HepG2 (cell line): ENCODE measurements around the gene RAB15. TPM values are rescaled to one million over a fixed set of nuclear protein-coding genes. Genes with fewer than 3 reads are reported as not detected.
A peak's percentile ranks its signal among the peaks of the same experiment; 100 is the strongest.

Experiments
- AKAP8 ChIP-seq: sonication (generic); formaldehyde crosslinking; IDR thresholded peaks from 2 replicates; pipeline ENCODE4 v1.5.1; 2020; ENCODE audit warnings: mild to moderate bottlenecking, missing genetic modification reagents
- BCL6 ChIP-seq: IDR thresholded peaks from 2 replicates; pipeline ENCODE4 v1.6.1; 2016; ENCODE audit warnings: missing genetic modification reagents, missing compliant biosample characterization
- CEBPB ChIP-seq: IDR thresholded peaks from 2 replicates; pipeline ENCODE4 v1.6.1; 2011; ENCODE audit warnings: low read depth, low read length, improper control_type of control experiment, borderline replicate concordance
- MEIS2 ChIP-seq: sonication (generic); formaldehyde crosslinking; IDR thresholded peaks from 2 replicates; pipeline ENCODE4 v1.9.0; 2021; ENCODE audit warnings: mild to moderate bottlenecking, missing genetic modification reagents
- NFRKB ChIP-seq: fragments of 450-650 bp; IDR thresholded peaks from 2 replicates; pipeline ENCODE4 v1.6.1; 2017
- NFYB ChIP-seq: sonication (generic); formaldehyde crosslinking; IDR thresholded peaks from 2 replicates; pipeline ENCODE4 v1.4.0; 2020; ENCODE audit warnings: missing genetic modification reagents
- NRL ChIP-seq: sonication (generic); formaldehyde crosslinking; IDR thresholded peaks from 2 replicates; pipeline ENCODE4 v1.5.0; 2020; ENCODE audit warnings: missing genetic modification reagents, mild to moderate bottlenecking, moderate library complexity, borderline replicate concordance
- PAX8 ChIP-seq: sonication (generic); formaldehyde crosslinking; IDR thresholded peaks from 2 replicates; pipeline ENCODE4 v1.8.0; 2022; ENCODE audit warnings: mild to moderate bottlenecking, missing genetic modification reagents, borderline replicate concordance
- PHB2 ChIP-seq: fragments of 450-650 bp; IDR thresholded peaks from 2 replicates; pipeline ENCODE4 v1.6.1; 2018; ENCODE audit not compliant: partially characterized antibody
- RXRB ChIP-seq: IDR thresholded peaks from 2 replicates; pipeline ENCODE4 v1.6.1; 2016; ENCODE audit warnings: borderline replicate concordance, missing genetic modification reagents, missing compliant biosample characterization
- SOX6 ChIP-seq, 2 experiments: fragments of 450-650 bp in 1 of 2; sonication (generic) in 1 of 2; formaldehyde crosslinking in 1 of 2; IDR thresholded peaks; 2 replicates each; pipeline versions ENCODE4 v1.4.0 to v1.6.1; 2017 to 2020; ENCODE audit warnings: antibody characterized with exemption in 1 of 2, mild to moderate bottlenecking in 1 of 2, missing genetic modification reagents in 1 of 2
- TBX2 ChIP-seq: sonication (generic); formaldehyde crosslinking; IDR thresholded peaks from 2 replicates; pipeline ENCODE4 v1.5.0; 2020; ENCODE audit warnings: missing genetic modification reagents, mild to moderate bottlenecking, borderline replicate concordance
- TEAD2 ChIP-seq: sonication (generic); formaldehyde crosslinking; IDR thresholded peaks from 2 replicates; pipeline ENCODE4 v1.9.0; 2021; ENCODE audit warnings: missing genetic modification reagents
- ZBTB39 ChIP-seq: sonication (generic); formaldehyde crosslinking; IDR thresholded peaks from 2 replicates; pipeline ENCODE4 v1.5.0; 2020; ENCODE audit warnings: missing genetic modification reagents
- ZNF160 ChIP-seq: sonication (generic); formaldehyde crosslinking; IDR thresholded peaks from 2 replicates; pipeline ENCODE4 v1.8.0; 2022; ENCODE audit warnings: mild to moderate bottlenecking, inconsistent platforms, missing genetic modification reagents
- ZNF383 ChIP-seq: sonication (generic); formaldehyde crosslinking; IDR thresholded peaks from 2 replicates; pipeline ENCODE4 v1.4.0; 2020; ENCODE audit warnings: missing genetic modification reagents, mild to moderate bottlenecking, borderline replicate concordance
- ZNF674 ChIP-seq: sonication (generic); formaldehyde crosslinking; IDR thresholded peaks from 2 replicates; pipeline ENCODE4 v1.5.0; 2020; ENCODE audit warnings: low read depth, mild to moderate bottlenecking, missing genetic modification reagents
- ZNF850 ChIP-seq: sonication (generic); formaldehyde crosslinking; conservative IDR thresholded peaks from 2 replicates; pipeline ENCODE4 v1.9.0; 2021; ENCODE audit warnings: mild to moderate bottlenecking, missing genetic modification reagents
- polyA plus RNA-seq, 8 experiments: library from polyadenylated mRNA; depleted of rRNA in 3 of 8; stranded (reverse) in 7 of 8; unstranded in 1 of 8; fragments of >200 nt; fragmentation: Illumina TruSeq in 4 of 8; extraction: Trizol in 4 of 8; gene quantifications; 2 replicates each; pipeline versions ENCODE4 v1.2.1 to v1.2.3, GENCODE V29; 2011 to 2016; ENCODE audit warnings: low read depth in 4 of 8, missing spikeins in 1 of 8, mixed read lengths in 1 of 8; ENCODE audit not compliant: insufficient read depth in 1 of 8
- total RNA-seq, 5 experiments: library from RNA; depleted of rRNA; stranded (reverse); fragments of >200 nt; fragmentation: Illumina TruSeq; extraction: Trizol; gene quantifications; 2 replicates each; pipeline ENCODE4 v1.2.3, GENCODE V29; 2016; ENCODE audit warnings: low read depth in 1 of 5
- TF ChIP-seq, protein P1 (sequence below): IDR thresholded peaks from 2 replicates; pipeline ENCODE4 v1.6.1; 2016; ENCODE audit warnings: mild to moderate bottlenecking, missing biosample characterization, missing genetic modification reagents
- TF ChIP-seq, protein P2 (sequence below): sonication (generic); formaldehyde crosslinking; IDR thresholded peaks from 2 replicates; pipeline ENCODE4 v1.8.0; 2022; ENCODE audit warnings: mild to moderate bottlenecking, missing genetic modification reagents, moderate library complexity
- TF ChIP-seq, protein P3 (sequence below): sonication (generic); formaldehyde crosslinking; IDR thresholded peaks from 2 replicates; pipeline ENCODE4 v1.5.0; 2020; ENCODE audit warnings: mild to moderate bottlenecking, missing genetic modification reagents, moderate library complexity
- TF ChIP-seq, protein P4 (sequence below): sonication (generic); formaldehyde crosslinking; IDR thresholded peaks from 2 replicates; pipeline ENCODE4 v1.4.0; 2020; ENCODE audit warnings: missing genetic modification reagents, borderline replicate concordance

Gene RAB15
- total and polyA plus RNA-seq, 2 of the 13 experiments (the other 11 are each of a cell fraction or from before 2014, with no cell fraction given): 7.4 to 18.5 TPM

- TF ChIP-seq ZNF674 (CRISPR knock-in tag) (no peak), RXRB (CRISPR knock-in tag) (0 out of 2 replicates have a peak, but pooled peaks have one; percentile 20), MEIS2 (CRISPR knock-in tag) (no peak), TBX2 (CRISPR knock-in tag) (peak; percentile 36; the same call in 1 of the 2 replicates), CEBPB (no peak), PAX8 (no peak), ZBTB39 (no peak), SOX6 (IDR thresholded peaks at IDR 0.05) (no peak), SOX6 (CRISPR knock-in tag; IDR thresholded peaks at IDR 0.05) (peak; percentile 50; the same call in 1 of the 2 replicates), ZNF383 (CRISPR knock-in tag) (no peak), ZNF160 (no peak), NFRKB (no peak), AKAP8 (no peak), PHB2 (no peak), BCL6 (CRISPR knock-in tag) (0 out of 2 replicates have a peak, but pooled peaks have one; percentile 20), ZNF850 (CRISPR knock-in tag) (no peak), TEAD2 (CRISPR knock-in tag) (no peak), NRL (CRISPR knock-in tag) (peak; percentile 50; the same call in 1 of the 2 replicates), NFYB (CRISPR knock-in tag) (no peak)
- TF ChIP-seq, protein P1, sequence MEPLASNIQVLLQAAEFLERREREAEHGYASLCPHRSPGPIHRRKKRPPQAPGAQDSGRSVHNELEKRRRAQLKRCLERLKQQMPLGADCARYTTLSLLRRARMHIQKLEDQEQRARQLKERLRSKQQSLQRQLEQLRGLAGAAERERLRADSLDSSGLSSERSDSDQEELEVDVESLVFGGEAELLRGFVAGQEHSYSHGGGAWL (CRISPR knock-in tag): no peak
- TF ChIP-seq, protein P2, sequence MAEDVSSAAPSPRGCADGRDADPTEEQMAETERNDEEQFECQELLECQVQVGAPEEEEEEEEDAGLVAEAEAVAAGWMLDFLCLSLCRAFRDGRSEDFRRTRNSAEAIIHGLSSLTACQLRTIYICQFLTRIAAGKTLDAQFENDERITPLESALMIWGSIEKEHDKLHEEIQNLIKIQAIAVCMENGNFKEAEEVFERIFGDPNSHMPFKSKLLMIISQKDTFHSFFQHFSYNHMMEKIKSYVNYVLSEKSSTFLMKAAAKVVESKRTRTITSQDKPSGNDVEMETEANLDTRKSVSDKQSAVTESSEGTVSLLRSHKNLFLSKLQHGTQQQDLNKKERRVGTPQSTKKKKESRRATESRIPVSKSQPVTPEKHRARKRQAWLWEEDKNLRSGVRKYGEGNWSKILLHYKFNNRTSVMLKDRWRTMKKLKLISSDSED (CRISPR knock-in tag): no peak
- TF ChIP-seq, protein P3, sequence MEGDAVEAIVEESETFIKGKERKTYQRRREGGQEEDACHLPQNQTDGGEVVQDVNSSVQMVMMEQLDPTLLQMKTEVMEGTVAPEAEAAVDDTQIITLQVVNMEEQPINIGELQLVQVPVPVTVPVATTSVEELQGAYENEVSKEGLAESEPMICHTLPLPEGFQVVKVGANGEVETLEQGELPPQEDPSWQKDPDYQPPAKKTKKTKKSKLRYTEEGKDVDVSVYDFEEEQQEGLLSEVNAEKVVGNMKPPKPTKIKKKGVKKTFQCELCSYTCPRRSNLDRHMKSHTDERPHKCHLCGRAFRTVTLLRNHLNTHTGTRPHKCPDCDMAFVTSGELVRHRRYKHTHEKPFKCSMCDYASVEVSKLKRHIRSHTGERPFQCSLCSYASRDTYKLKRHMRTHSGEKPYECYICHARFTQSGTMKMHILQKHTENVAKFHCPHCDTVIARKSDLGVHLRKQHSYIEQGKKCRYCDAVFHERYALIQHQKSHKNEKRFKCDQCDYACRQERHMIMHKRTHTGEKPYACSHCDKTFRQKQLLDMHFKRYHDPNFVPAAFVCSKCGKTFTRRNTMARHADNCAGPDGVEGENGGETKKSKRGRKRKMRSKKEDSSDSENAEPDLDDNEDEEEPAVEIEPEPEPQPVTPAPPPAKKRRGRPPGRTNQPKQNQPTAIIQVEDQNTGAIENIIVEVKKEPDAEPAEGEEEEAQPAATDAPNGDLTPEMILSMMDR (CRISPR knock-in tag): no peak
- TF ChIP-seq, protein P4, sequence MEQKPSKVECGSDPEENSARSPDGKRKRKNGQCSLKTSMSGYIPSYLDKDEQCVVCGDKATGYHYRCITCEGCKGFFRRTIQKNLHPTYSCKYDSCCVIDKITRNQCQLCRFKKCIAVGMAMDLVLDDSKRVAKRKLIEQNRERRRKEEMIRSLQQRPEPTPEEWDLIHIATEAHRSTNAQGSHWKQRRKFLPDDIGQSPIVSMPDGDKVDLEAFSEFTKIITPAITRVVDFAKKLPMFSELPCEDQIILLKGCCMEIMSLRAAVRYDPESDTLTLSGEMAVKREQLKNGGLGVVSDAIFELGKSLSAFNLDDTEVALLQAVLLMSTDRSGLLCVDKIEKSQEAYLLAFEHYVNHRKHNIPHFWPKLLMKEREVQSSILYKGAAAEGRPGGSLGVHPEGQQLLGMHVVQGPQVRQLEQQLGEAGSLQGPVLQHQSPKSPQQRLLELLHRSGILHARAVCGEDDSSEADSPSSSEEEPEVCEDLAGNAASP (CRISPR knock-in tag): no peak; the same call in 1 of the 2 replicates
Measured at GRCh38 chr14:64947710-64948611, 24.2 kb downstream of the RAB15 start (continued).
